GM12878 (cell line): ENCODE data around the gene DCLK2. TPM values are rescaled to one million over a fixed set of nuclear protein-coding genes. Genes with fewer than 3 reads are reported as not detected.

Source experiments
- ATAC-seq: fragments of 200-7000 bp; cut with Tn5 transposase; 3 replicates; pipeline ENCODE4 v1.9.1; 2020; ENCODE audit warnings: mild to moderate bottlenecking, moderate library complexity
- BruUV-seq: library from RNA; stranded (reverse); fragments of 400-500 nt; replicated peaks from 2 replicates; lab custom pipeline; 2021; lab: Mats Ljungman, UMichigan
- CTCF ChIA-PET: fragments of 300-600 bp; sonication (Branson Sonifier 250); formaldehyde crosslinking; extraction: SDS; loops from one replicate; lab custom pipeline; 2021; ENCODE audit warnings: inconsistent platforms; lab: Yijun Ruan, JAX
- POLR2A ChIA-PET: fragments of 350-600 bp; formaldehyde crosslinking; extraction: SDS; loops from one replicate; lab custom pipeline; 2021; ENCODE audit warnings: inconsistent platforms; lab: Charles Lee
- RAD21 ChIA-PET: fragments of 300-600 bp; sonication (Branson Sonifier 250); formaldehyde crosslinking; loops from one replicate; lab custom pipeline; 2023; ENCODE audit warnings: antibody characterized with exemption; ENCODE audit not compliant: unreplicated experiment; lab: Charles Lee
- SMC1A ChIA-PET: fragments of 300-600 bp; sonication (Branson Sonifier 250); formaldehyde crosslinking; loops from one replicate; lab custom pipeline; 2023; ENCODE audit not compliant: unreplicated experiment, uncharacterized antibody; lab: Charles Lee
- DNase-seq: peaks from one replicate; pipeline ENCODE4 v3.0.0-alpha.2; 2011; ENCODE audit warnings: low read depth, low spot score
- FAIRE-seq: peaks from 3 replicates; lab custom pipeline; 2011; peaks lifted over from hg19 to GRCh38; lab: Jason Lieb, UNC
- H2AFZ ChIP-seq: 2 replicates; pipeline ENCODE4 v1.6.0; 2011; ENCODE audit warnings: low read depth, low read length, control low read depth; ENCODE audit not compliant: control insufficient read depth
- H3K27ac ChIP-seq: 2 replicates; pipeline ENCODE4 v1.5.1; 2011; ENCODE audit warnings: control low read depth; ENCODE audit not compliant: control insufficient read depth, insufficient read depth
- H3K27me3 ChIP-seq, 2 experiments: replicated peaks in 1 of 2; 2 replicates each; pipeline versions ENCODE4 v1.6.0 to v1.6.1; 2011; ENCODE audit warnings: low read length in 1 of 2; ENCODE audit not compliant: control insufficient read depth in 2 of 2, insufficient read depth in 2 of 2
- H3K36me3 ChIP-seq, 2 experiments: 2 replicates each; pipeline ENCODE4 v1.5.1; 2011; ENCODE audit warnings: low read length in 1 of 2; ENCODE audit not compliant: control insufficient read depth in 2 of 2, insufficient read depth in 2 of 2
- H3K4me1 ChIP-seq: 2 replicates; pipeline ENCODE4 v1.6.1; 2011; ENCODE audit warnings: mild to moderate bottlenecking, low read length, moderate library complexity, mixed read lengths; ENCODE audit not compliant: control insufficient read depth, insufficient read depth
- H3K4me2 ChIP-seq: 2 replicates; pipeline ENCODE4 v1.6.0; 2011; ENCODE audit warnings: control low read depth; ENCODE audit not compliant: control insufficient read depth, insufficient read depth
- H3K4me3 ChIP-seq: fragments of 200-600 bp; sonication (generic); 2 replicates; pipeline ENCODE4 v1.5.1; 2016
- H3K79me2 ChIP-seq: 2 replicates; pipeline ENCODE4 v1.6.0; 2011; ENCODE audit warnings: low read length; ENCODE audit not compliant: control insufficient read depth, insufficient read depth
- H3K9ac ChIP-seq: 2 replicates; pipeline ENCODE4 v1.8.0; 2011; ENCODE audit warnings: low read length, control low read depth, mixed read lengths; ENCODE audit not compliant: control insufficient read depth, insufficient read depth
- H3K9me3 ChIP-seq: replicated peaks from 3 replicates; pipeline ENCODE4 v1.5.1; 2011; ENCODE audit warnings: mild to moderate bottlenecking, low read length; ENCODE audit not compliant: control insufficient read depth, insufficient read depth
- H4K20me1 ChIP-seq: 2 replicates; pipeline ENCODE4 v1.6.0; 2011; ENCODE audit not compliant: control insufficient read depth, insufficient read depth
- MEF2A ChIP-seq: IDR thresholded peaks from 2 replicates; pipeline ENCODE4 v1.6.1; 2011; ENCODE audit warnings: low read depth, mild to moderate bottlenecking, low read length, moderate library complexity; ENCODE audit not compliant: insufficient read depth
- NFYB ChIP-seq: IDR thresholded peaks from 2 replicates; pipeline ENCODE4 v1.6.1; 2011; ENCODE audit warnings: low read depth, mild to moderate bottlenecking, low read length, improper control_type of control experiment, moderate library complexity; ENCODE audit not compliant: insufficient read depth
- SKIL ChIP-seq: fragments of 450-650 bp; IDR thresholded peaks from 2 replicates; pipeline ENCODE4 v1.6.1; 2017; ENCODE audit warnings: mild to moderate bottlenecking, low read depth, inconsistent platforms; ENCODE audit not compliant: poor library complexity, severe bottlenecking
- STAT3 ChIP-seq: IDR thresholded peaks from 2 replicates; pipeline ENCODE4 v1.6.1; 2011; ENCODE audit warnings: low read depth, low read length, improper control_type of control experiment
- WRNIP1 ChIP-seq: IDR thresholded peaks from 2 replicates; pipeline ENCODE4 v1.6.1; 2011; ENCODE audit warnings: low read depth, low read length, improper control_type of control experiment, borderline replicate concordance
- WGBS: methylation state at CpG from one replicate; pipeline ENCODE4 v1.1.6; 2016; ENCODE audit warnings: low lambda C conversion rate; ENCODE audit not compliant: insufficient replicate concordance, insufficient coverage; ENCODE audit errors: missing lambda C conversion rate; 5-methylcytosine and 5-hydroxymethylcytosine counted together
- in situ Hi-C: fragments of 300-500 bp; cut with MboI; formaldehyde crosslinking; loops from 9 replicates; pipeline ENCODE4 v1.14.3; 2018; ENCODE audit warnings: mixed read lengths
- intact Hi-C: fragments of 100-400 bp; cut with micrococcal nuclease; formaldehyde crosslinking; loops from one replicate; pipeline ENCODE4 v1.14.2; 2022; ENCODE audit not compliant: unreplicated experiment
- polyA plus RNA-seq, 11 experiments: library from polyadenylated mRNA; depleted of rRNA in 4 of 11; unstranded in 6 of 11; stranded (reverse) in 5 of 11; fragments of >200 nt; fragmentation: Nextera tagmentation in 4 of 11; fragmentation: Illumina TruSeq in 1 of 11; extraction: Ambion mirVana in 4 of 11; extraction: Trizol in 1 of 11; gene quantifications; 1 replicate in 1 of 11; 2 replicates in 10 of 11; pipeline versions ENCODE4 v1.2.1 to v1.2.3, GENCODE V29; 2011 to 2016; ENCODE audit warnings: inconsistent platforms in 2 of 11, missing spikeins in 2 of 11, low read depth in 1 of 11
- total RNA-seq, 4 experiments: library from RNA; depleted of rRNA in 3 of 4; stranded (reverse); fragments of >200 nt in 3 of 4; fragmentation: Illumina TruSeq in 1 of 4; extraction: Trizol in 1 of 4; gene quantifications; 2 replicates each; pipeline versions ENCODE4 v1.2.1 to v1.2.3, GENCODE V29; 2013 to 2021
- TF ChIP-seq, protein P1 (sequence below): fragments of 450-650 bp; formaldehyde crosslinking; IDR thresholded peaks from 2 replicates; pipeline ENCODE4 v1.4.0; 2022; ENCODE audit warnings: mild to moderate bottlenecking, moderate library complexity

DCLK2 gene
- total and polyA plus RNA-seq, 10 of the 15 experiments (the other 5 are each of a cell fraction or from before 2014, with no cell fraction given): not detected

DNA sequence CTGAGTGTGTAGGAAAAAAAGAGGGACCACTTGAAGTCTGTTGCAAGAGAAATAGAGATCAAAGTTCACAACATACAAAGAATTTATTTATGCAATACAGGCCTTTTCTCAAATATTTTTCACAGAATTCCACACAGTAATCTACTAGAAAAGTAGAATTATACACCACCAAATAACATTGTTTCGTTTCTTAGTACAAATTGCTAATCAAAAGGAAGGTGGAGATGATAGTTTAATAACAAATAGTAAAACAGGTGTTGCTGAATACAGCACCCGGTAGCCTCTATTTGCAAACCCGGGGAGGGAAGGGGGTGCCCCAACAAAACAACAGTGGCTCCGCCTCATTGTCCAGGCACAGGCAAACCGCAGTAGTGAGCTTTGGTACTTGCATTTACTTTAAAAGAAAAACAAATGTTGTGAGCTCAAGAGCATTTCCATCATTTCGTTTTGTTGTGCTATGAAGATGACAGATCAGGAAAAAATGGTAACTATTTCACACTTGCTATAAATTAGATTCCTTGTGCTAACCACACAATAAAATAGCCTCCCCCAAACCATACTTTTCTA is 186.4 kb downstream of the DCLK2 start:
- no TSS peak for BruUV-seq
- in situ Hi-C loops: no loop called here
- Histone ChIP-seq H3K27me3 (no peaks in the 10 kb centered on the region), H3K79me2 (no peaks in the 10 kb centered on the region), H4K20me1 (no peaks in the 10 kb centered on the region), H3K4me1 (no peaks in the 10 kb centered on the region), H3K9me3 (no peaks in the 10 kb centered on the region), H3K9ac (no peak overlapping the region), H3K36me3 (no peaks in the 10 kb centered on the region; a peak in 1 of 4 replicates)
- CTCF ChIA-PET: no interaction called here
- DNase-seq: no peak
- intact Hi-C loops: no loop called here
- ATAC-seq: no peak
- TF ChIP-seq, protein P1, sequence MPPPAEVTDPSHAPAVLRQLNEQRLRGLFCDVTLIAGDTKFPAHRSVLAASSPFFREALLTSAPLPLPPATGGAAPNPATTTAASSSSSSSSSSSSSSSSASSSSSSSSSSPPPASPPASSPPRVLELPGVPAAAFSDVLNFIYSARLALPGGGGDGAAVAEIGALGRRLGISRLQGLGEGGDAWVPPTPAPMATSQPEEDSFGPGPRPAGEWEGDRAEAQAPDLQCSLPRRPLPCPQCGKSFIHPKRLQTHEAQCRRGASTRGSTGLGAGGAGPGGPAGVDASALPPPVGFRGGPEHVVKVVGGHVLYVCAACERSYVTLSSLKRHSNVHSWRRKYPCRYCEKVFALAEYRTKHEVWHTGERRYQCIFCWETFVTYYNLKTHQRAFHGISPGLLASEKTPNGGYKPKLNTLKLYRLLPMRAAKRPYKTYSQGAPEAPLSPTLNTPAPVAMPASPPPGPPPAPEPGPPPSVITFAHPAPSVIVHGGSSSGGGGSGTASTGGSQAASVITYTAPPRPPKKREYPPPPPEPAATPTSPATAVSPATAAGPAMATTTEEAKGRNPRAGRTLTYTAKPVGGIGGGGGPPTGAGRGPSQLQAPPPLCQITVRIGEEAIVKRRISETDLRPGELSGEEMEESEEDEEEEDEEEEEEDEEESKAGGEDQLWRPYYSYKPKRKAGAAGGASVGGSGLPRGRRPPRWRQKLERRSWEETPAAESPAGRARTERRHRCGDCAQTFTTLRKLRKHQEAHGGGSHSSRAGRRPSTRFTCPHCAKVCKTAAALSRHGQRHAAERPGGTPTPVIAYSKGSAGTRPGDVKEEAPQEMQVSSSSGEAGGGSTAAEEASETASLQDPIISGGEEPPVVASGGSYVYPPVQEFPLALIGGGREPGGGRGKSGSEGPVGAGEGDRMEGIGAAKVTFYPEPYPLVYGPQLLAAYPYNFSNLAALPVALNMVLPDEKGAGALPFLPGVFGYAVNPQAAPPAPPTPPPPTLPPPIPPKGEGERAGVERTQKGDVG: no peak
- no peak for TF ChIP-seq NFYB
- TF ChIP-seq SKIL: no peak
- no peak for TF ChIP-seq STAT3
- TF ChIP-seq WRNIP1: no peak
- TF ChIP-seq MEF2A: no peak
- TF ChIP-seq, all 136 proteins: peak for 0
- SMC1A ChIA-PET: interaction anchor here (0.7 kb wide), 1 partner anchor 415 kb away, joined by 3 read pairs; no protein-coding TSS in a partner anchor
- H2AFZ ChIP-seq: no peak overlapping the region
- no peak overlapping the region for H3K4me3 ChIP-seq
- no peak overlapping the region for H3K27ac ChIP-seq
- 88% methylated on average over 6 of the region's 6 CpGs for WGBS
- H3K4me2 ChIP-seq: no peak overlapping the region
- RAD21 ChIA-PET: no interaction called here
- POLR2A ChIA-PET: interaction anchor here (0.6 kb wide), 1 partner anchor 602 kb away, joined by 5 read pairs; no protein-coding TSS in a partner anchor
- FAIRE-seq: no peak
